Astrocyte (in vitro differentiated cells and primary cell): ENCODE measurements around the gene NUP205.

Experiments used
- CTCF ChIP-seq: IDR thresholded peaks from 2 replicates; pipeline ENCODE4 v1.5.1; 2011; ENCODE audit warnings: low read depth, mild to moderate bottlenecking, inconsistent platforms, low read length, moderate library complexity; ENCODE audit not compliant: insufficient read depth
- EZH2 ChIP-seq: IDR thresholded peaks from 2 replicates; pipeline ENCODE4 v1.6.1; 2012; ENCODE audit warnings: mild to moderate bottlenecking, low read length, inconsistent platforms; ENCODE audit not compliant: insufficient read depth

GRCh38 chr7:135687466-135687865, 129.7 kb downstream of the NUP205 start:
- TF ChIP-seq CTCF (no peak), EZH2 (no peak)
